Endothelial cell of umbilical vein (primary cell): ENCODE data around the gene LURAP1L. TPM values are rescaled to one million over a fixed set of nuclear protein-coding genes. Genes with fewer than 3 reads are reported as not detected.

Experiments
- BruUV-seq: library from RNA; stranded (reverse); fragments of 400-500 nt; replicated peaks from 2 replicates; lab custom pipeline; 2021; lab: Mats Ljungman, UMichigan
- CTCF ChIA-PET: fragments of 300-600, 350-600 bp; sonication (Branson Sonifier 250); formaldehyde crosslinking; loops from one replicate; lab custom pipeline; 2021; ENCODE audit warnings: antibody characterized with exemption, inconsistent platforms; lab: Charles Lee
- POLR2A ChIA-PET: fragments of 300-600, 350-600 bp; sonication (Branson Sonifier 250); formaldehyde crosslinking; loops from one replicate; lab custom pipeline; 2021; ENCODE audit warnings: antibody characterized with exemption, inconsistent platforms; lab: Charles Lee
- DNase-seq: peaks from one replicate; pipeline ENCODE4 v3.0.0-alpha.2; 2011; ENCODE audit warnings: low read depth, low spot score
- FAIRE-seq: peaks from 2 replicates; lab custom pipeline; 2011; peaks lifted over from hg19 to GRCh38; lab: Jason Lieb, UNC
- H2AFZ ChIP-seq: 2 replicates; pipeline ENCODE4 v1.6.0; 2012; ENCODE audit warnings: low read depth, low read length, control low read depth, inconsistent platforms
- H3K27ac ChIP-seq: 2 replicates; pipeline ENCODE4 v1.5.1; 2011; ENCODE audit warnings: low read depth, mild to moderate bottlenecking, control low read depth, low read length, moderate library complexity; ENCODE audit not compliant: insufficient read depth
- H3K27me3 ChIP-seq, 2 experiments: 2 replicates each; pipeline versions ENCODE4 v1.6.0 to v1.6.1; 2011; ENCODE audit warnings: low read length in 2 of 2, mixed read lengths in 1 of 2; ENCODE audit not compliant: control insufficient read depth in 2 of 2, insufficient read depth in 2 of 2
- H3K36me3 ChIP-seq, 2 experiments: 2 replicates in 1 of 2; 3 replicates in 1 of 2; pipeline ENCODE4 v1.5.1; 2011; ENCODE audit warnings: low read length in 2 of 2, mild to moderate bottlenecking in 1 of 2, moderate library complexity in 1 of 2; ENCODE audit not compliant: control insufficient read depth in 2 of 2, insufficient read depth in 2 of 2; ENCODE audit errors: extremely low read depth in 1 of 2
- H3K4me1 ChIP-seq: 3 replicates; pipeline ENCODE4 v1.5.1; 2011; ENCODE audit warnings: mild to moderate bottlenecking, low read length; ENCODE audit not compliant: control insufficient read depth, insufficient read depth; ENCODE audit errors: extremely low read depth
- H3K4me2 ChIP-seq: 2 replicates; pipeline ENCODE4 v1.6.1; 2011; ENCODE audit warnings: low read length, control low read depth, mixed read lengths; ENCODE audit not compliant: insufficient read depth
- H3K4me3 ChIP-seq, 3 experiments: fragments of 200-600 bp in 1 of 3; sonication (generic), shearing (Covaris generic) in 1 of 3; replicated peaks in 1 of 3; 2 replicates each; pipeline ENCODE4 v1.5.1; 2011 to 2016; ENCODE audit warnings: control low read depth in 3 of 3, low read length in 3 of 3, mild to moderate bottlenecking in 2 of 3, inconsistent platforms in 1 of 3, low read depth in 1 of 3, moderate library complexity in 1 of 3; ENCODE audit not compliant: insufficient read depth in 1 of 3
- H3K79me2 ChIP-seq: 2 replicates; pipeline ENCODE4 v1.6.0; 2012; ENCODE audit warnings: low read length, inconsistent platforms; ENCODE audit not compliant: control insufficient read depth, insufficient read depth
- H3K9ac ChIP-seq: replicated peaks from 2 replicates; pipeline ENCODE3; 2011; ENCODE audit warnings: low read length, control low read depth; ENCODE audit not compliant: insufficient read depth; ENCODE audit errors: extremely low read depth
- H3K9me1 ChIP-seq: replicated peaks from 3 replicates; pipeline ENCODE4 v1.6.0; 2011; ENCODE audit warnings: mild to moderate bottlenecking, low read length; ENCODE audit not compliant: control insufficient read depth, insufficient read depth; ENCODE audit errors: extremely low read depth
- H3K9me3 ChIP-seq: replicated peaks from 2 replicates; pipeline ENCODE4 v1.5.1; 2012; ENCODE audit warnings: low read length, inconsistent platforms; ENCODE audit not compliant: control insufficient read depth, insufficient read depth
- H4K20me1 ChIP-seq: replicated peaks from 2 replicates; pipeline ENCODE3; 2011; ENCODE audit warnings: mild to moderate bottlenecking, low read length; ENCODE audit not compliant: control insufficient read depth, insufficient read depth; ENCODE audit errors: extremely low read depth
- CTCF ChIP-seq, 2 donors: IDR thresholded peaks; 1 replicate in 1 of 2; 2 replicates in 1 of 2; pipeline ENCODE4 v1.5.1; 2011; ENCODE audit warnings: low read length in 2 of 2, mild to moderate bottlenecking in 2 of 2, moderate library complexity in 2 of 2, control low read depth in 1 of 2, inconsistent platforms in 1 of 2, low read depth in 1 of 2; ENCODE audit not compliant: insufficient read depth in 1 of 2; ENCODE audit errors: extremely low read depth in 1 of 2
- EZH2 ChIP-seq: IDR thresholded peaks from 2 replicates; pipeline ENCODE4 v1.6.1; 2012; ENCODE audit warnings: borderline replicate concordance, low read depth, mild to moderate bottlenecking, moderate library complexity, low read length, inconsistent platforms; ENCODE audit not compliant: severe bottlenecking
- FOS ChIP-seq: IDR thresholded peaks from 2 replicates; pipeline ENCODE4 v1.6.1; 2011; ENCODE audit warnings: mild to moderate bottlenecking, low read length, moderate library complexity, borderline replicate concordance; ENCODE audit not compliant: insufficient read depth
- GATA2 ChIP-seq: IDR thresholded peaks from 2 replicates; pipeline ENCODE4 v1.7.0; 2011; ENCODE audit warnings: low read depth, mild to moderate bottlenecking, moderate library complexity, mixed read lengths, low read length; ENCODE audit not compliant: insufficient read length, insufficient read depth
- JUN ChIP-seq: IDR thresholded peaks from 2 replicates; pipeline ENCODE4 v1.6.1; 2011; ENCODE audit warnings: borderline replicate concordance, low read depth; ENCODE audit not compliant: insufficient read length, insufficient read depth
- MAX ChIP-seq: IDR thresholded peaks from 2 replicates; pipeline ENCODE4 v1.6.1; 2011; ENCODE audit not compliant: insufficient read depth, insufficient read length
- MYC ChIP-seq: IDR thresholded peaks from one replicate; pipeline ENCODE4 v1.6.1; 2011; ENCODE audit warnings: mild to moderate bottlenecking, low read depth, low read length
- POLR2A ChIP-seq: IDR thresholded peaks from 2 replicates; pipeline ENCODE4 v1.6.1; 2012; ENCODE audit warnings: low read depth, mild to moderate bottlenecking, control low read depth, low read length
- POLR2AphosphoS5 ChIP-seq: IDR thresholded peaks from 2 replicates; pipeline ENCODE4 v1.6.1; 2012; ENCODE audit warnings: low read depth, mild to moderate bottlenecking, control low read depth, low read length, moderate library complexity; ENCODE audit not compliant: insufficient read depth
- dilution Hi-C: fragments of 300-500 bp; cut with MboI; formaldehyde crosslinking; loops from one replicate; pipeline ENCODE4 v1.15.0; 2019; ENCODE audit warnings: low sequenced_read_pairs; ENCODE audit not compliant: extremely low pct_ligation_motif_present
- intact Hi-C: fragments of 100-400 bp; cut with micrococcal nuclease; formaldehyde crosslinking; loops from one replicate; pipeline ENCODE4 v1.10.0; 2022
- polyA plus RNA-seq, 4 experiments: library from polyadenylated mRNA; depleted of rRNA in 3 of 4; stranded (reverse) in 3 of 4; unstranded in 1 of 4; fragments of >200 nt; gene quantifications; 2 replicates each; pipeline versions ENCODE4 v1.2.1 to v1.2.3, GENCODE V29; 2011 to 2012; ENCODE audit warnings: missing spikeins in 1 of 4
- total RNA-seq: library from RNA; stranded (reverse); gene quantifications from 2 replicates; pipeline ENCODE4 v1.2.3, GENCODE V29; 2021

The LURAP1L gene
- total and polyA plus RNA-seq, 2 donors (not counting 3 experiments of a cell fraction or from before 2014, with no cell fraction given), result 1.5 to 3.3 TPM

GRCh38 chr9:12855066-12855465, 80.2 kb downstream of the LURAP1L start:
- ChIA-PET POLR2A (no interaction called here), CTCF (no interaction called here)
- Histone ChIP-seq H3K79me2 (no peaks in the 10 kb centered on the region), H4K20me1 (no peaks in the 10 kb centered on the region), H3K4me3 (no peak overlapping the region), H3K36me3 (no peaks in the 10 kb centered on the region), H3K27ac (no peak overlapping the region), H3K4me2 (no peak overlapping the region), H3K4me1 (peaks cover 5% of the 10 kb centered on the region), H3K27me3 (no peaks in the 10 kb centered on the region), H2AFZ (no peak overlapping the region), H3K9me1 (no peaks in the 10 kb centered on the region), H3K9ac (no peak overlapping the region), H3K9me3 (no peaks in the 10 kb centered on the region)
- TF ChIP-seq POLR2AphosphoS5 (no peak), GATA2 (no peak), JUN (no peak), MYC (no peak), EZH2 (no peak), FOS (no peak), POLR2A (no peak), CTCF (IDR thresholded peaks at IDR 0.05; ENCODE audit: extremely low read depth in 1 of 2, insufficient read depth in 1 of 2, low read depth in 1 of 2, low read length in 2 of 2) (no peak), MAX (no peak)
- no peak for FAIRE-seq
- dilution Hi-C loops, result no loop called here
- no TSS peak for BruUV-seq
- intact Hi-C loops, result no loop called here
- DNase-seq, result no peak
